Neural progenitor cell (in vitro differentiated cells): Measurements from ENCODE around the gene COG5. TPM values are rescaled to one million over a fixed set of nuclear protein-coding genes. Genes with fewer than 3 reads are reported as not detected.

Experiments
- DNase-seq: peaks from one replicate; pipeline ENCODE4 v3.0.0-alpha.2; 2016; ENCODE audit warnings: low spot score
- H2AFZ ChIP-seq: fragments of 200-600 bp; sonication (generic); replicated peaks from 2 replicates; pipeline ENCODE4 v1.6.1; 2016; ENCODE audit warnings: antibody characterized with exemption
- H3F3A ChIP-seq: fragments of 200-600 bp; sonication (generic); 2 replicates; pipeline ENCODE4 v1.6.1; 2016; ENCODE audit warnings: antibody characterized with exemption, low read depth
- H3K27ac ChIP-seq: fragments of 200-600 bp; sonication (generic); 2 replicates; pipeline ENCODE4 v1.5.1; 2016; ENCODE audit warnings: mild to moderate bottlenecking
- H3K27me3 ChIP-seq: fragments of 200-600 bp; sonication (generic); 2 replicates; pipeline ENCODE4 v1.6.1; 2016; ENCODE audit warnings: mild to moderate bottlenecking, moderate library complexity
- H3K36me3 ChIP-seq: fragments of 200-600 bp; sonication (generic); 2 replicates; pipeline ENCODE4 v1.5.1; 2016
- H3K4me1 ChIP-seq: fragments of 200-600 bp; sonication (generic); 2 replicates; pipeline ENCODE4 v1.6.1; 2016; ENCODE audit warnings: mixed run types
- H3K4me2 ChIP-seq: fragments of 200-600 bp; sonication (generic); 2 replicates; pipeline ENCODE4 v1.6.1; 2016
- H3K4me3 ChIP-seq: fragments of 200-600 bp; sonication (generic); 2 replicates; pipeline ENCODE4 v1.5.1; 2016
- H3K79me2 ChIP-seq: fragments of 200-600 bp; sonication (generic); 2 replicates; pipeline ENCODE4 v1.6.1; 2016; ENCODE audit warnings: low read depth
- H3K9ac ChIP-seq: fragments of 200-600 bp; sonication (generic); 2 replicates; pipeline ENCODE4 v1.6.1; 2016
- H3K9me3 ChIP-seq: fragments of 200-600 bp; sonication (generic); 2 replicates; pipeline ENCODE4 v1.5.1; 2016; ENCODE audit warnings: low read depth
- H4K20me1 ChIP-seq: fragments of 200-600 bp; sonication (generic); 2 replicates; pipeline ENCODE4 v1.6.1; 2016; ENCODE audit warnings: low read depth
- H3K27ac Mint-ChIP-seq: 3 replicates; pipeline ENCODE4 v1.8.0; 2021; ENCODE audit warnings: mixed read lengths
- H3K27me3 Mint-ChIP-seq: 2 replicates; pipeline ENCODE4 v1.8.0; 2022; ENCODE audit warnings: low read depth, mild to moderate bottlenecking, inconsistent platforms, moderate library complexity, mixed read lengths; ENCODE audit not compliant: insufficient read depth
- H3K36me3 Mint-ChIP-seq: 3 replicates; pipeline ENCODE4 v1.8.0; 2021; ENCODE audit warnings: mixed read lengths
- H3K4me1 Mint-ChIP-seq: 3 replicates; pipeline ENCODE4 v1.8.0; 2021; ENCODE audit warnings: mixed read lengths
- H3K4me3 Mint-ChIP-seq: 3 replicates; pipeline ENCODE4 v1.8.0; 2021; ENCODE audit warnings: mild to moderate bottlenecking, moderate library complexity, mixed read lengths
- H3K9me3 Mint-ChIP-seq: 3 replicates; pipeline ENCODE4 v1.8.0; 2020; ENCODE audit warnings: mixed read lengths
- EZH2 ChIP-seq: fragments of 200-600 bp; sonication (generic); IDR thresholded peaks from 2 replicates; pipeline ENCODE4 v1.6.1; 2017; ENCODE audit warnings: antibody characterized with exemption, mild to moderate bottlenecking, moderate library complexity
- EZH2phosphoT487 ChIP-seq: fragments of 200-600 bp; sonication (generic); IDR thresholded peaks from 2 replicates; pipeline ENCODE4 v1.6.1; 2017; ENCODE audit warnings: antibody characterized with exemption
- total RNA-seq: library from RNA; depleted of rRNA; stranded (reverse); fragments of >200 nt; gene quantifications from 2 replicates; pipeline ENCODE4 v1.2.3, GENCODE V29; 2015; ENCODE audit warnings: low replicate concordance
- TF ChIP-seq, protein P1 (sequence below): fragments of 200-600 bp; sonication (generic); IDR thresholded peaks from 2 replicates; pipeline ENCODE4 v1.5.1; 2017; ENCODE audit warnings: antibody characterized with exemption, mild to moderate bottlenecking

Gene COG5
- total RNA-seq, 1 donor from 2014 or later = 90.5 TPM

- no peak for TF ChIP-seq EZH2
- TF ChIP-seq, protein P1, sequence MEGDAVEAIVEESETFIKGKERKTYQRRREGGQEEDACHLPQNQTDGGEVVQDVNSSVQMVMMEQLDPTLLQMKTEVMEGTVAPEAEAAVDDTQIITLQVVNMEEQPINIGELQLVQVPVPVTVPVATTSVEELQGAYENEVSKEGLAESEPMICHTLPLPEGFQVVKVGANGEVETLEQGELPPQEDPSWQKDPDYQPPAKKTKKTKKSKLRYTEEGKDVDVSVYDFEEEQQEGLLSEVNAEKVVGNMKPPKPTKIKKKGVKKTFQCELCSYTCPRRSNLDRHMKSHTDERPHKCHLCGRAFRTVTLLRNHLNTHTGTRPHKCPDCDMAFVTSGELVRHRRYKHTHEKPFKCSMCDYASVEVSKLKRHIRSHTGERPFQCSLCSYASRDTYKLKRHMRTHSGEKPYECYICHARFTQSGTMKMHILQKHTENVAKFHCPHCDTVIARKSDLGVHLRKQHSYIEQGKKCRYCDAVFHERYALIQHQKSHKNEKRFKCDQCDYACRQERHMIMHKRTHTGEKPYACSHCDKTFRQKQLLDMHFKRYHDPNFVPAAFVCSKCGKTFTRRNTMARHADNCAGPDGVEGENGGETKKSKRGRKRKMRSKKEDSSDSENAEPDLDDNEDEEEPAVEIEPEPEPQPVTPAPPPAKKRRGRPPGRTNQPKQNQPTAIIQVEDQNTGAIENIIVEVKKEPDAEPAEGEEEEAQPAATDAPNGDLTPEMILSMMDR = no peak
- TF ChIP-seq EZH2phosphoT487 = no peak
- H3K36me3 Mint-ChIP-seq = peaks cover 2% of the 10 kb centered on the region
- H3K36me3 ChIP-seq = no peaks in the 10 kb centered on the region
- no peak overlapping the region for H3K27ac ChIP-seq
- no peak overlapping the region for H2AFZ ChIP-seq
- H3K9me3 ChIP-seq = no peaks in the 10 kb centered on the region
- no peak overlapping the region for H3K27ac Mint-ChIP-seq
- H3K4me3 Mint-ChIP-seq = no peak overlapping the region
- peaks cover 4% of the 10 kb centered on the region for H3K9me3 Mint-ChIP-seq
- H3K4me1 ChIP-seq = no peaks in the 10 kb centered on the region
- H3K79me2 ChIP-seq = no peaks in the 10 kb centered on the region
- no peak overlapping the region for H3K4me3 ChIP-seq
- H3K4me1 Mint-ChIP-seq = no peaks in the 10 kb centered on the region
- no peaks in the 10 kb centered on the region for H4K20me1 ChIP-seq
- H3F3A ChIP-seq = no peaks in the 10 kb centered on the region
- H3K4me2 ChIP-seq = no peak overlapping the region
- H3K9ac ChIP-seq = no peak overlapping the region
- DNase-seq = no peak
- peaks cover 2% of the 10 kb centered on the region for H3K27me3 Mint-ChIP-seq
- H3K27me3 ChIP-seq = no peaks in the 10 kb centered on the region
Measured at GRCh38 chr7:107327986-107328569, 235.6 kb downstream of the COG5 start.

DNA sequence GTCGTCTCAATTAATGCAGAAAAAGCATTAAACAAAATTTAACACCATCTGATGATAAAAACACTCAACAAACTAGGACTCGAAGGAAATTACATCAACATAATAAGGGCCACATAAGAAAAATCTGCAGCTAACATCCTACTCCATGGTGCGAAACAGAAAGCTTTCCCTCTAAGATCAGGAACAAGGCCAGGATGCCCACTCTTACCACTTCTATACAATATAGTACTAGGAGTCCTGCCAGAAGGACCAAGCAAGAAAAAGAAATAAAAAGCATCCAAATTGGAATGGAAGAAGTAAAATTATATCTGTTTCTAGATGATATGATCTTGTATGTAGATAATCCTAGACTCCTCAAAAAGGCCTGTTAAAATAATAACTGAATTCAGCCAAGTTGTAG, 237.7 kb downstream of the COG5 start:
- no peak overlapping the region for H2AFZ ChIP-seq
- H3K9me3 ChIP-seq = no peaks in the 10 kb centered on the region
- Mint-ChIP-seq H3K4me3 (no peak overlapping the region), H3K4me1 (no peaks in the 10 kb centered on the region), H3K27me3 (no peaks in the 10 kb centered on the region), H3K36me3 (peaks cover 8% of the 10 kb centered on the region), H3K27ac (no peak overlapping the region), H3K9me3 (peaks cover 4% of the 10 kb centered on the region)
- no peak overlapping the region for H3K9ac ChIP-seq
- no peak overlapping the region for H3K27ac ChIP-seq
- H4K20me1 ChIP-seq = peaks cover 4% of the 10 kb centered on the region
- H3K36me3 ChIP-seq = no peaks in the 10 kb centered on the region
- TF ChIP-seq EZH2phosphoT487 (no peak), EZH2 (no peak)
- TF ChIP-seq, protein P1 = no peak
- peaks cover 12% of the 10 kb centered on the region for H3K4me1 ChIP-seq
- no peak for DNase-seq
- H3K79me2 ChIP-seq = no peaks in the 10 kb centered on the region
- no peak overlapping the region for H3K4me2 ChIP-seq
- H3K27me3 ChIP-seq = no peaks in the 10 kb centered on the region
- H3K4me3 ChIP-seq = no peak overlapping the region
- peaks cover 4% of the 10 kb centered on the region for H3F3A ChIP-seq

DNA sequence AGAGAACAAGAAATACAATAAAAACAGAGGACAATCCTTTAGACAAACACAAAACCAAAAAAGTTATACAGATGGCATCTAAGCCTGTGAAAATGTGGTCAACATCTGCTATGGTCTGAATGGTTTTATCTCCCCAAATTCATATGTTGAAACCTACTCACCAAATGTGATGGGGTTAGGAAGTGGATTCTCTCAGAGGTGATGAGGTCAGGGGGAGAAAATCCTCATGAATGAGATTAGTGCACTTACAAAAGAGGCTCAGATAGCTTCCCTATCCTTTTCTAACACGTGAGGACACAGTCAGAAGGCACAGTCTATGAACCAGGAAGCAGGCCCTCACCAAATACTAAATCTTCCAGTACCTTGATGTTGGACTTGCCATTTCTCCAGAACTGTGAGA, 241.7 kb downstream of the COG5 start:
- Histone ChIP-seq H3K4me2 (peak overlapping the region; percentile 40), H3K4me3 (no peak overlapping the region), H3F3A (peaks cover 4% of the 10 kb centered on the region), H3K27ac (no peak overlapping the region), H3K9me3 (no peaks in the 10 kb centered on the region), H3K36me3 (no peaks in the 10 kb centered on the region), H3K4me1 (peaks cover 12% of the 10 kb centered on the region), H2AFZ (no peak overlapping the region), H4K20me1 (peaks cover 4% of the 10 kb centered on the region), H3K27me3 (no peaks in the 10 kb centered on the region), H3K79me2 (no peaks in the 10 kb centered on the region), H3K9ac (no peak overlapping the region)
- no peak overlapping the region for H3K4me3 Mint-ChIP-seq
- TF ChIP-seq, protein P1 = no peak
- TF ChIP-seq EZH2phosphoT487 (no peak), EZH2 (no peak)
- DNase-seq = peak; percentile 43
- peaks cover 8% of the 10 kb centered on the region for H3K36me3 Mint-ChIP-seq
- H3K27ac Mint-ChIP-seq = no peak overlapping the region
- no peaks in the 10 kb centered on the region for H3K4me1 Mint-ChIP-seq
- H3K9me3 Mint-ChIP-seq = peaks cover 3% of the 10 kb centered on the region
- H3K27me3 Mint-ChIP-seq = no peaks in the 10 kb centered on the region
